RWPE2 (cell line): Measurements from ENCODE around the gene GRM5.
"Not testable (repeated sequence)": the region's sequence is repeated elsewhere in the genome, so short reads cannot be mapped to it uniquely, and the experiment has no call there.

Experiments used
- ATAC-seq: fragments of 200-7000 bp; cut with Tn5 transposase; 3 replicates; pipeline ENCODE4 v1.9.1; 2021; ENCODE audit warnings: low read depth
- DNase-seq: peaks from one replicate; pipeline ENCODE4 v3.0.0-alpha.2; 2020; ENCODE audit warnings: low spot score
- H3K27ac ChIP-seq: fragments of 450-650 bp; 2 replicates; pipeline ENCODE4 v1.5.1; 2017; ENCODE audit warnings: mild to moderate bottlenecking; ENCODE audit not compliant: poor library complexity, severe bottlenecking
- H3K27me3 ChIP-seq: fragments of 250-450 bp; sonication (Bioruptor Pico); 2 replicates; pipeline ENCODE4 v1.5.1; 2021; ENCODE audit warnings: mild to moderate bottlenecking, moderate library complexity; ENCODE audit not compliant: insufficient read depth, poor library complexity, severe bottlenecking
- H3K36me3 ChIP-seq: fragments of 250-450 bp; sonication (Bioruptor Pico); 2 replicates; pipeline ENCODE4 v1.5.1; 2020; ENCODE audit warnings: low read depth, mild to moderate bottlenecking, moderate library complexity
- H3K4me1 ChIP-seq: fragments of 250-450 bp; sonication (Bioruptor Pico); 2 replicates; pipeline ENCODE4 v1.5.1; 2021; ENCODE audit warnings: mild to moderate bottlenecking, moderate library complexity; ENCODE audit not compliant: insufficient read depth, poor library complexity, severe bottlenecking
- H3K4me3 ChIP-seq: fragments of 250-450 bp; sonication (Bioruptor Pico); 2 replicates; pipeline ENCODE4 v1.5.1; 2021; ENCODE audit warnings: mild to moderate bottlenecking, moderate library complexity; ENCODE audit not compliant: severe bottlenecking
- H3K9me3 ChIP-seq: fragments of 250-450 bp; sonication (Bioruptor Pico); 2 replicates; pipeline ENCODE4 v1.5.1; 2021; ENCODE audit warnings: mild to moderate bottlenecking, moderate library complexity; ENCODE audit not compliant: severe bottlenecking
- TF ChIP-seq, protein P1 (sequence below): fragments of 450-650 bp; IDR thresholded peaks from one replicate; pipeline ENCODE4 v1.5.1; 2017; ENCODE audit warnings: mild to moderate bottlenecking, moderate library complexity; ENCODE audit not compliant: poor library complexity, severe bottlenecking

Gene GRM5

DNA sequence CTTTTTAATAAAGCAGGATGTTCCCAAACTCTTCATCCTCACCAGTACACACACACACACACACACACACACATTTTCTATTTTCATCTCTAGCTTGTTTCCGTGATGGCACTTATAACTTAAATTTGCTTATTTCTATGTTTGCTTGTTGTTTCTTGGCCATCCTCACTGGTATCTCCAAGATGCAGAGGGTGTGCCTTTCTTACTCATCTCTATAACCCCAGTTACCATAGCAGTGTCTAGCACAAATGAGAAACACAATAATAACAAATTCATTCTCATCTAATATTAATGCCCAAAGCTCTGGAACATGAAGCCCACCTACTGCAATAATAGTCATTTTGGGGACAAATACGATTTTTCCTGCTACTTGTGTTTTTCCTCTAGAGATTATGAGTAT lies 156.3 kb downstream of the GRM5 start:
- ATAC-seq (no peak), DNase-seq (no peak)
- no peaks in the 10 kb centered on the region for H3K27me3 ChIP-seq
- H3K9me3 ChIP-seq, result no peaks in the 10 kb centered on the region
- no peak overlapping the region for H3K27ac ChIP-seq
- H3K36me3 ChIP-seq, result no peaks in the 10 kb centered on the region
- TF ChIP-seq, protein P1, sequence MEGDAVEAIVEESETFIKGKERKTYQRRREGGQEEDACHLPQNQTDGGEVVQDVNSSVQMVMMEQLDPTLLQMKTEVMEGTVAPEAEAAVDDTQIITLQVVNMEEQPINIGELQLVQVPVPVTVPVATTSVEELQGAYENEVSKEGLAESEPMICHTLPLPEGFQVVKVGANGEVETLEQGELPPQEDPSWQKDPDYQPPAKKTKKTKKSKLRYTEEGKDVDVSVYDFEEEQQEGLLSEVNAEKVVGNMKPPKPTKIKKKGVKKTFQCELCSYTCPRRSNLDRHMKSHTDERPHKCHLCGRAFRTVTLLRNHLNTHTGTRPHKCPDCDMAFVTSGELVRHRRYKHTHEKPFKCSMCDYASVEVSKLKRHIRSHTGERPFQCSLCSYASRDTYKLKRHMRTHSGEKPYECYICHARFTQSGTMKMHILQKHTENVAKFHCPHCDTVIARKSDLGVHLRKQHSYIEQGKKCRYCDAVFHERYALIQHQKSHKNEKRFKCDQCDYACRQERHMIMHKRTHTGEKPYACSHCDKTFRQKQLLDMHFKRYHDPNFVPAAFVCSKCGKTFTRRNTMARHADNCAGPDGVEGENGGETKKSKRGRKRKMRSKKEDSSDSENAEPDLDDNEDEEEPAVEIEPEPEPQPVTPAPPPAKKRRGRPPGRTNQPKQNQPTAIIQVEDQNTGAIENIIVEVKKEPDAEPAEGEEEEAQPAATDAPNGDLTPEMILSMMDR, result no peak
- H3K4me3 ChIP-seq, result no peak overlapping the region
- H3K4me1 ChIP-seq, result no peaks in the 10 kb centered on the region

- H3K27me3 ChIP-seq, DNase-seq, H3K9me3 ChIP-seq, ATAC-seq, H3K4me3 ChIP-seq, H3K36me3 ChIP-seq, H3K4me1 ChIP-seq, H3K27ac ChIP-seq: not testable (repeated sequence)
These were observed 164.3 kb downstream of the GRM5 start for GRCh38 chr11:88901436-88901835.

- not testable (repeated sequence) for ATAC-seq, H3K4me3 ChIP-seq, DNase-seq, H3K36me3 ChIP-seq, H3K27me3 ChIP-seq, H3K27ac ChIP-seq, H3K9me3 ChIP-seq, H3K4me1 ChIP-seq
These were observed 176.9 kb downstream of the GRM5 start for GRCh38 chr11:88888855-88889254.

GRCh38 chr11:88886796-88887195 lies 179.0 kb downstream of the GRM5 start:
- H3K27me3 ChIP-seq, result no peaks in the 10 kb centered on the region
- ATAC-seq (peak; percentile 53; the same call in 1 of the 3 replicates), DNase-seq (no peak)
- no peak overlapping the region for H3K4me3 ChIP-seq
- H3K9me3 ChIP-seq, result no peaks in the 10 kb centered on the region
- H3K36me3 ChIP-seq, result no peaks in the 10 kb centered on the region
- TF ChIP-seq, protein P1, result peak; percentile 41
- no peak overlapping the region for H3K27ac ChIP-seq
- H3K4me1 ChIP-seq, result no peaks in the 10 kb centered on the region

GRCh38 chr11:88882800-88883199 lies 183.0 kb downstream of the GRM5 start:
- not testable (repeated sequence) for DNase-seq, H3K27me3 ChIP-seq, ATAC-seq, H3K27ac ChIP-seq, H3K4me3 ChIP-seq, H3K36me3 ChIP-seq, H3K4me1 ChIP-seq, H3K9me3 ChIP-seq

DNA sequence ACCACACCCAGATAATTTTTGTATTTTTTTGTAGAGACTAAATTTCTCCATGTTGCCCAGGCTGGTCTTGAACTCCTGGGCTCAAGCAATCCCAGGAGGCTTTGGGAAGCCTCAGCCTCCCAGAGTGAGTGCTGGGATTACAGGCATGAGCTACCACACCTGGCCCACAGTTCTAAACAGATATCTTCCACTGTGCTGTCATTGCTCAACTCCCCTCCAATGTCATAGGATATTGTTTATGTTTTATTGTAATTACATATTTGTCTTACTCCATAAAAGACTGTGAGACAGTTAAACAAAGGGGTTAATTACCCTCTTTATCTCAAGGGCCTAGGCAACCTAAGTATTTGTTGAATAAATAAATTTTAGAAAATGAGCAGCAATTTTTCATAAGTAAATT lies 204.2 kb downstream of the GRM5 start:
- Histone ChIP-seq H3K36me3 (no peaks in the 10 kb centered on the region), H3K27ac (no peak overlapping the region), H3K9me3 (no peaks in the 10 kb centered on the region), H3K27me3 (no peaks in the 10 kb centered on the region), H3K4me1 (no peaks in the 10 kb centered on the region), H3K4me3 (no peak overlapping the region)
- DNase-seq (no peak), ATAC-seq (no peak)
- TF ChIP-seq, protein P1, result no peak

DNA sequence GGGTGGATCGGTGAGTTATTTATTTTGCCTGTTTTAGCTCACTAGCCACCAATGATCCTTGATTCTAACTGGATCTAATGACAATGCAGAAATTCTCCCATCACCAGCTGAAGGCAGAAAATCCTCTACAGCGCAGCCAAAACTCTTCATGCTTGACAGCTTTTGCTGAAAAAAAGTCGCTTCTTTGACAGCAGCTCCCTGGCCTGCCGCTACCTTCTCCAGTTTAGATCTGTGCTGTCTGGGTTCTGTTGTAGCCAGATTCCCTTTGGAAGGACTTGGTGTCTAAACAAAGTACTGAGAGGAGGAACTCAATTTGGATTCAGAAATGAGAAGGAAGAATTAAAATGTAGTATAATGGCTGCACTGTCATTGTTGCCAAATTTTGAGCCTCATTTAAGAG lies 205.4 kb downstream of the GRM5 start:
- DNase-seq, H3K27ac ChIP-seq, ATAC-seq, H3K4me1 ChIP-seq, H3K9me3 ChIP-seq, H3K36me3 ChIP-seq, H3K4me3 ChIP-seq, H3K27me3 ChIP-seq: not testable (repeated sequence)

DNA sequence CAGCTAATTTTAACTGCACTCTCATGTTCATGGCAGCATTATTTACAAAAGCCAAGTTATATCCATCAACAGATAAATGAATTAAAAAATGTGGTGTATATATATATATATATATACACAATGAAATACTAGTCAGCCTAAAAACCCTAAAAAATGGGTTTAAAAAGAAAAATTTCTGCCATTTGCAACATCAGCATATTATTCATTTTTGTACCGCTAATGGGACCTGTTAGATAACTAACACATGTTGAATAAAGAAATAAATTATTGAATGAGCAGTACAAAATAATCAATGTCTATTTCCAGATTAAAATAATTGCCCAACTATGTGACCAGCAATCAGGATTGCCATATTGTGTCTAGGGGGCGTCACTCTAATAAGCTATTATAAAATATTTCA lies 211.8 kb downstream of the GRM5 start:
- not testable (repeated sequence) for H3K27me3 ChIP-seq, ATAC-seq, H3K4me1 ChIP-seq, H3K9me3 ChIP-seq, H3K27ac ChIP-seq, H3K4me3 ChIP-seq, H3K36me3 ChIP-seq, DNase-seq

DNA sequence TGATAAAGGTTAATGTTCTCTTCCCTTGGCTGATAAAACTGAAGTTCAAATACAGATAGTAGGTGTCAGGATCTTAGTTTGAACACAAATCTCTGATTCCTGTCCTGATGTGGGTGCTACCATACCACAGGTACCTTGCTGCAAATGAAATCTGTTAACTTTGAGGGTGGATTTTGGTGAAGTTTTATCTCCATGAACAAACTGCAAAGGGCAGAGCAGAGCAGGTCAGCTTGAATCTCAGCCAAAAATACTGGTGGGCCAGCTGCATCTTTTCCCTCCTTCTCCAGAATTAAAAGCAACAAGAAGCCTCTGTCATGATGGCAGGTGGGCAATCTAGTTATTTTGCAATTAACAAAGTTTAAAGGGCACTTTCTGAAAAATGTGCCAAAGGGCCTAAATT lies 214.2 kb downstream of the GRM5 start:
- H3K4me3 ChIP-seq, H3K36me3 ChIP-seq, H3K27me3 ChIP-seq, H3K4me1 ChIP-seq, DNase-seq, H3K27ac ChIP-seq, H3K9me3 ChIP-seq, ATAC-seq: not testable (repeated sequence)
